IPS DF 19.7 (cell line): ENCODE results near the gene MIGA1.
"Not testable (repeated sequence)": the region's sequence is repeated elsewhere in the genome, so short reads cannot be mapped to it uniquely, and the experiment has no call there.

Source experiments
- DNase-seq: peaks from one replicate; pipeline ENCODE4 v3.0.0-alpha.2; 2013; ENCODE audit warnings: low read depth, low spot score

MIGA1 gene

GRCh38 chr1:77796695-77797405, 17.4 kb downstream of the MIGA1 start:
- no peak for DNase-seq

- no peak for DNase-seq
Observed at GRCh38 chr1:77797991-77798390, 18.5 kb downstream of the MIGA1 start.

- no peak for DNase-seq
Observed at GRCh38 chr1:77802026-77802425, 22.6 kb downstream of the MIGA1 start.

- no peak for DNase-seq
Observed at GRCh38 chr1:77803371-77803770, 23.9 kb downstream of the MIGA1 start.

- not testable (repeated sequence) for DNase-seq
Observed at GRCh38 chr1:77809787-77810462, 30.5 kb downstream of the MIGA1 start.

- DNase-seq = not testable (repeated sequence)
Observed at GRCh38 chr1:77811589-77811988, 32.1 kb downstream of the MIGA1 start.

- no peak for DNase-seq
Observed at GRCh38 chr1:77817368-77818209, 38.1 kb downstream of the MIGA1 start.

- no peak for DNase-seq
Observed at GRCh38 chr1:77820121-77820520, 40.7 kb downstream of the MIGA1 start.

GRCh38 chr1:77824079-77824478, 44.6 kb downstream of the MIGA1 start:
- DNase-seq = no peak

GRCh38 chr1:77824694-77825093, 45.2 kb downstream of the MIGA1 start:
- no peak for DNase-seq

GRCh38 chr1:77825131-77825709, 45.8 kb downstream of the MIGA1 start:
- DNase-seq = peak; percentile 12

- not testable (repeated sequence) for DNase-seq
Observed at GRCh38 chr1:77826851-77827250, 47.4 kb downstream of the MIGA1 start.

- DNase-seq = no peak
Observed at GRCh38 chr1:77828098-77828497, 48.6 kb downstream of the MIGA1 start.

GRCh38 chr1:77829851-77830250, 50.4 kb downstream of the MIGA1 start:
- DNase-seq = no peak

- no peak for DNase-seq
Observed at GRCh38 chr1:77830946-77831345, 51.5 kb downstream of the MIGA1 start.

- DNase-seq = no peak
Observed at GRCh38 chr1:77831566-77831965, 52.1 kb downstream of the MIGA1 start.

- no peak for DNase-seq
Observed at GRCh38 chr1:77831976-77832711, 52.7 kb downstream of the MIGA1 start.

- no peak for DNase-seq
Observed at GRCh38 chr1:77832901-77833300, 53.5 kb downstream of the MIGA1 start.

GRCh38 chr1:77833521-77834100, 54.2 kb downstream of the MIGA1 start:
- DNase-seq = no peak

GRCh38 chr1:77834771-77835334, 55.4 kb downstream of the MIGA1 start:
- no peak for DNase-seq

GRCh38 chr1:77841574-77841973, 62.1 kb downstream of the MIGA1 start:
- no peak for DNase-seq
